ENCODE measurements around the gene E2F3.
"Not testable (repeated sequence)": the region's sequence is repeated elsewhere in the genome, so short reads cannot be mapped to it uniquely, and the experiment has no call there.

E2F3 gene

DNA sequence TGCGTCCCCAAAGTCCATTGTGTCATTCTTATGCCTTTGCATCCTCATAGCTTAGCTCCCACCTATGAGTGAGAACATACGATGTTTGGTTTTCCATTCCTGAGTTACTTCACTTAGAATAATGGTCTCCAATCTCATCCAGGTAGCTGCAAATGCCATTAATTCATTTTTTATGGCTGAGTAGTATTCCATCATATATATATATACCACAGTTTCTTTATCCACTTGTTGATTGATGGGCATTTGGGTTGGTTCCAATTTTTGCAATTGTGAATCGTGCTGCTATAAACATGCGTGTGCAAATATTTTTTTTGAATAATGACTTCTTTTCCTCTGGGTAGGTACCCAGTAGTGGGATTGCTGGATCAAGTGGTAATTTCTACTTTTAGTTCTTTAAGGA is 63.9 kb downstream of the E2F3 start:
- not testable (repeated sequence) for DNase-seq (ENCODE audit: low read depth in 2 of 2, low spot score in 1 of 2)

DNA sequence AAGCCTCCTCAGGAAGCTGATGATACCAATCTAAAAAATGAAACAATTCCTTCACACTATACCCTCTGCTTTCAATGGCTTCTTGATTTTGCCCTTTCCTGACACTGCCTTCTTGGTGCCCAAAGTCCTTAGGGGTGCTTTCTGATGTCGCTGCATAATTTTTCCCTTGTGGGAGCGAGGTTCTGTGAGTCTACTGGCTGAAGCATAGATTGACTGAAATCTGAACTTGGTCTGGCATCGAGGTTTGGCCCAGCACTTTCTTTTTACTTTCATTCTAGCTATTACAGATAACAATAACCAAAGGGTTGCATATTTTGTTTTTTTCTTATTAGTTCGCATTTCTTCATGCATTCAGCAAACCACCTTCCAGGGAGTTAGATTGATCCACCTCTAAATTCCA is 65.8 kb downstream of the E2F3 start:
- DNase-seq (ENCODE audit: low read depth in 2 of 2, low spot score in 1 of 2): no peak

- no peak for DNase-seq (ENCODE audit: low read depth in 2 of 2, low spot score in 1 of 2)
Observed at GRCh38 chr6:20468209-20468608, 66.5 kb downstream of the E2F3 start.

- no peak for DNase-seq (ENCODE audit: low read depth in 2 of 2, low spot score in 1 of 2)
Observed at GRCh38 chr6:20472748-20473147, 71.1 kb downstream of the E2F3 start.

- no peak for DNase-seq (ENCODE audit: low read depth in 2 of 2, low spot score in 1 of 2)
Observed at GRCh38 chr6:20473518-20473917, 71.8 kb downstream of the E2F3 start.

GRCh38 chr6:20474874-20475542 is 73.3 kb downstream of the E2F3 start:
- DNase-seq (ENCODE audit: low read depth in 2 of 2, low spot score in 1 of 2): no peak

DNA sequence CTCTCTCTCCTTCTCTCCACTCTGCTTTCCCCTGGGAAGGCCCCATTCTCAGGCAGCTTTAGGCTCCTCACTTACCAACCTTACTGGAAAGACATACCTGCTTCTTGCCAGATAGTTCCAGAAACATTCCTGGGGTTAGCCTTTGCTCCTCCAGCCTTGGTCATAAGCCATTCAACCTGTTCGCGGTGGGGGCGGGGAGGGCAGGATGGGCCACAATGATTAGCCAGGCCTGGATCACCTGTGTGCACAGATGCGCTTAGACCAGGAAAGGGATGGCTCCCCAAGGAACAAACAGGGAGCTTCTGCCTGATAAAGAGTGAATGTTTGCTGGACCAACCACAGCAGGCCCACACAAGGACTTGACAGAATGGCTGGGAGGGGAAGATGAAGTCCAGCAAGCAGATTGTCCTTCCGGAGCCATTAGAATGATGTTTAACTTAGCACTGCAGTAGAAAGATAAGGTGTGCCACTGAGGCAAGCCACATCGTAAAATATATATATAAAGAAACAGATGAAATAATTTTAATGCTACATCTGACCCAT is 74.9 kb downstream of the E2F3 start:
- no peak for DNase-seq (ENCODE audit: low read depth in 2 of 2, low spot score in 1 of 2)

GRCh38 chr6:20477485-20477884 is 75.8 kb downstream of the E2F3 start:
- no peak for DNase-seq (ENCODE audit: low read depth in 2 of 2, low spot score in 1 of 2)

- DNase-seq (ENCODE audit: low read depth in 2 of 2, low spot score in 1 of 2): no peak
Observed at GRCh38 chr6:20479060-20479459, 77.4 kb downstream of the E2F3 start.

GRCh38 chr6:20479526-20479925 is 77.8 kb downstream of the E2F3 start:
- no peak for DNase-seq (ENCODE audit: low read depth in 2 of 2, low spot score in 1 of 2)

GRCh38 chr6:20481281-20481680 is 79.6 kb downstream of the E2F3 start:
- no peak for DNase-seq (ENCODE audit: low read depth in 2 of 2, low spot score in 1 of 2)

GRCh38 chr6:20483887-20484497 is 82.3 kb downstream of the E2F3 start:
- no peak for DNase-seq (ENCODE audit: low read depth in 2 of 2, low spot score in 1 of 2)

- DNase-seq (ENCODE audit: low read depth in 2 of 2, low spot score in 1 of 2): no peak
Observed at GRCh38 chr6:20486641-20487040, 85.0 kb downstream of the E2F3 start.

- DNase-seq (ENCODE audit: low read depth in 2 of 2, low spot score in 1 of 2): no peak
Observed at GRCh38 chr6:20487669-20488375, 86.1 kb downstream of the E2F3 start.

- no peak for DNase-seq (ENCODE audit: low read depth in 2 of 2, low spot score in 1 of 2)
Observed at GRCh38 chr6:20490591-20490990, 88.9 kb downstream of the E2F3 start.

- no peak for DNase-seq (ENCODE audit: low read depth in 2 of 2, low spot score in 1 of 2)
Observed at GRCh38 chr6:20492099-20492498, 90.4 kb downstream of the E2F3 start.

- DNase-seq (ENCODE audit: low read depth in 2 of 2, low spot score in 1 of 2): no peak
Observed at GRCh38 chr6:20497216-20498040, 95.7 kb downstream of the E2F3 start.

- no peak for DNase-seq (ENCODE audit: low read depth in 2 of 2, low spot score in 1 of 2)
Observed at GRCh38 chr6:20498041-20498385, 96.3 kb downstream of the E2F3 start.

GRCh38 chr6:20509212-20509611 is 107.5 kb downstream of the E2F3 start:
- DNase-seq (ENCODE audit: low read depth in 2 of 2, low spot score in 1 of 2): no peak

DNA sequence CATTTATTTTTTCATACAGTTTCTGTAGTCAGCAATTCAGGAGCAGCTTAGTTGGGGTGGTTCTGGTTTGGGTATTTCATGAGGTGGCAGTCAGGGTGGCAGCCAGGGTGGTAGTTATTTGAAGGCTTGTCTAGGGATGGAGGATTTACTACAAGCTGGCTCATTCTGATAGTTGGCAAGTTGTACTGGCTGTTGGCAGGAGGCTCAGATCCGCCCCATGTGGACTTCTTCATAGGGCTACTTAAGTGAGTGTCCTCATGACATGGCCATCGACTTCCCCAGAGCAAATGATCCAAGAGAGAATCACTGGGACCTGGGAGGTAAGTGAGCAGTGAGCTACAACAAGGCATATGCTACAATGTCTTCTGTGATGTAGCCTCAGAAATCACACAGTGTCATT is 110.2 kb downstream of the E2F3 start:
- no peak for DNase-seq (ENCODE audit: low read depth in 2 of 2, low spot score in 1 of 2)

DNA sequence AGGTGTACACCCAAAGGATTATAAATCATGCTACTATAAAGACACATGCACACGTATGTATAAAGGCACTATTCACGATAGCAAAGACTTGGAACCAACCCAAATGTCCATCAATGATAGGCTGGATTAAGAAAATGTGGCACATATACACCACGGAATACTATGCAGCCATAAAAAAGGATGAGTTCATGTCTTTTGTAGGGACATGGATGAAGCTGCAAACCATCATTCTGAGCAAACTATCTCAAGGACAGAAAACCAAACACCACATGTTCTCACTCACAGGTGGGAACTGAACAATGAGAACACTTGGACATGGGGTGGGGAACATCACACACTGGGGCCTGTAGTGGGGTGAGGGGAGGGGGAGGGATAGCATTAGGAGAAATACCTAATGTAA is 123.5 kb downstream of the E2F3 start:
- not testable (repeated sequence) for DNase-seq (ENCODE audit: low read depth in 2 of 2, low spot score in 1 of 2)

DNA sequence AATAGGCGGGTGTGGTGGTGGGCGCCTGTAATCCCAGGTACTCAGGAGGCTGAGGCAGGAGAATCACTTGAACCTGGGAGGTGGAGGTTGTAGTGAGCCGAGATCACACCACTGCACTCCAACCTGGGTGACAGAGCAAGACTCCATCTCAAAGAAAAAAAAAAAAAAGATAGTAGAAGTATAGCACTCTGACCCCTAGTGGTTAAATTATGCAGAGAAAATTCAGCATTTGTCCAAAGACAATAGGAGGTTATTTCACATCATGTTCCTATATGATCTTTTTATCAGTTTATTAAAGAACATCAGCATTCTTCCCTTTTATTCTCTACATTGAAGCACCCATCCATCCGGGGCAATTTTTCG is 127.4 kb downstream of the E2F3 start:
- DNase-seq (ENCODE audit: low read depth in 2 of 2, low spot score in 1 of 2): not testable (repeated sequence)

Data from stimulated activated CD8-positive, alpha-beta memory T cell treated with anti-CD3 and anti-CD28 coated beads, Interleukin-4, amount 100 ng/mL, for 1 hour (primary cell).